DMS114 treated with DMSO at 0.1 percent for 48 hours (cell line): ENCODE data around the gene ZNF862.

Source experiments
- DNase-seq: peaks from one replicate; lab custom pipeline; 2025; ENCODE audit not compliant: unreplicated experiment; lab: John Stamatoyannopoulos, UW

Gene ZNF862

DNA sequence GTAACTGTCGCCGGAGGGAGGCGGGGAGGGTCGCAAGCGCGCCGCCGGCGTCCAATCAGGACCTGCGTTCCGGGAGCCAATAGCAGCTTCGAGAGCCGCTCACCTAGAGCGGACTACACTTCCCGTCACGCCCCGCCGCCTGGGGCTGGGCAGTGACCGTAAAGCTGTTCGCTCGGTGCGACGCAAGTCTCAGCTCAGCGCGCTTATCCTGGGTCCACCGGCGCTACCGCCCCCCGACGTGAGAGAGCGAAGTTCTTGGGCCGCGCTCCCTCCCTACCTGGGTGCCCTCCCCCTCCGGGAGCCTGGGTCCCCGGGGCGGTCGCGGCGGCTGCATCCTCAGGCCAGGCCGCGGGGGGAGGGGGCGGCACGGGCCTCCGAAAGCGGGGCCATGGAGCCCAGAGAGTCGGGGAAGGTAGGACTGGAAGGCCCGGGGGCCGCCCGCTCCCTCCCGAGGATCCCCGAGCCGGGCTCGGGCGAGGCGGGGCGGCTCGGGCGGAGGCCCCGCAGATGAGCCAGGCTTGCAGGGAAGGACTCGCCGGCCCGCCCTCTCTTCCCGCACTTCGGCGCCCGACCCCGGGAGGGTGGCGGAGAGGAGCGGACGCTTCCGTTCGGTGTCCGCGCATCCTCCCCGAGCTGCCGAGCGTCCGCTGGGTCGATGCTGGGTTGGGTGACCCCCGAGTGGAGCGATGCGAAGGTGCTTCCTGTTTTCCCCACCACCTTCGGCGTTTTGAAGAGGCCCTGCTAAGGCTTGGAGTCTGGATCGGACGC, at the start of gene ZNF862:
Gene ZNF862 (plus strand): TSS at position 152 of the 768 bp plus-strand sequence. CDS start 237 bp downstream, at position 389.
- DNase-seq: peak; percentile 90

GRCh38 chr7:149789101-149789500, 49.1 kb upstream of the ZNF862 start:
- no peak for DNase-seq

DNA sequence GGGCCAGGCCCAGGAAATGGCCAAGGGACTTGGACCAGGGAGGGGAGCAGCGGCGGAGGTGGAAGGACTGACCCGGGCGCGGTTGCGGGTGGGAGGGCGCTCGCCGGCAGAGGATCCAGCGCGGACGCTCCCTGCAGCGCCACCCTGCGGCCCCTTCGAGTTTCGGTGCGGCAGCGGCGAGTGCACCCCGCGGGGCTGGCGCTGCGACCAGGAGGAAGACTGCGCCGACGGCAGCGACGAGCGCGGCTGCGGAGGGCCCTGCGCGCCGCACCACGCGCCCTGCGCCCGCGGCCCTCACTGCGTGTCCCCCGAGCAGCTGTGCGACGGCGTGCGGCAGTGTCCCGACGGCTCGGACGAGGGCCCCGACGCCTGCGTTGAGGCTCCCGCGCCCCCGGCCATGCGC, 48.0 kb upstream of the ZNF862 start:
- no peak for DNase-seq

- no peak for DNase-seq
Observed at GRCh38 chr7:149790754-149791360, 47.3 kb upstream of the ZNF862 start.

DNA sequence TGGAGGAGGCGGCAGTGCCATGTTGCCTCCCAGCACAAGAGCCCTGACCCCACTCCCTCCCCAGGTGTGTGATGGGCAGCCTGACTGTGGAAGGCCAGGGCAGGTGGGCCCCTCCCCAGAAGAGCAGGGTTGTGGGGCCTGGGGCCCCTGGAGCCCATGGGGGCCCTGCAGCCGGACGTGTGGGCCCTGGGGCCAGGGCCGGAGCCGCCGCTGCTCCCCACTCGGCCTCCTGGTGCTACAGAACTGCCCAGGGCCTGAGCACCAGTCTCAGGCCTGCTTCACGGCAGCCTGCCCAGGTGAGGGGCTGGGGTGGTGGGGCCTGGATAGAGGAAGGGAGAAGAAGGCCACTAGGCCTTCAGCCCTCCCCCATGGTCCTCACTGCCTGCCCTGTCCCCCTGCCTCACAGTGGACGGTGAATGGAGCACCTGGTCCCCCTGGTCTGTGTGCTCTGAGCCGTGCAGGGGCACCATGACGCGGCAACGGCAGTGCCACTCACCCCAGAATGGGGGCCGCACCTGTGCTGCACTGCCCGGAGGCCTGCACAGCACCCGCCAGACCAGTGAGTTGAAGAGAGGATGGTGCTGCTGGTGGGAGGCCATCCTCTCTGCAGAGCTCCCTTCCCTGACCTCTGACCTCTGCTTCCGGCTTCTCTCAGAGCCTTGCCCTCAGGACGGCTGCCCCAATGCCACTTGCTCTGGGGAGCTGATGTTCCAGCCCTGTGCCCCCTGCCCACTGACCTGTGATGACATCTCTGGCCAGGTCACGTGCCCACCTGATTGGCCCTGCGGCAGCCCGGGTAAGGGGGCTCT, 46.6 kb upstream of the ZNF862 start:
- no peak for DNase-seq

GRCh38 chr7:149792220-149792595, 46.0 kb upstream of the ZNF862 start:
- no peak for DNase-seq

- no peak for DNase-seq
Observed at GRCh38 chr7:149793261-149793660, 44.9 kb upstream of the ZNF862 start.

- no peak for DNase-seq
Observed at GRCh38 chr7:149794661-149795060, 43.5 kb upstream of the ZNF862 start.

DNA sequence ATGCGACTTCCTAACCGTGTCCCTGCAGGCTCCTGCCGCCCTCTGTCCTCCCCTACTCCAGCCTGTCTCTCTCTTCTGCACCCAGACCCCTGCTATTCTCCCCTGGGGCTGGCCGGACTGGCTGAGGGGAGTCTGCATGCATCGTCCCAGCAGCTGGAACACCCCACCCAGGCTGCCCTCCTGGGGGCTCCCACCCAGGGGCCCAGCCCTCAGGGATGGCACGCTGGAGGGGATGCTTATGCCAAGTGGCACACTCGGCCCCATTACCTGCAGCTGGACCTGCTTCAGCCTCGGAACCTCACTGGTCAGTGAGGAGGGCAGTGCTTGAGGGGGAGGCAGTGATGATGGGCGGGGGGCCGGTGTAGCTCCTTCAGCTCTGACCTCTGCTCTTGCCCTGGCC, 43.0 kb upstream of the ZNF862 start:
- no peak for DNase-seq

DNA sequence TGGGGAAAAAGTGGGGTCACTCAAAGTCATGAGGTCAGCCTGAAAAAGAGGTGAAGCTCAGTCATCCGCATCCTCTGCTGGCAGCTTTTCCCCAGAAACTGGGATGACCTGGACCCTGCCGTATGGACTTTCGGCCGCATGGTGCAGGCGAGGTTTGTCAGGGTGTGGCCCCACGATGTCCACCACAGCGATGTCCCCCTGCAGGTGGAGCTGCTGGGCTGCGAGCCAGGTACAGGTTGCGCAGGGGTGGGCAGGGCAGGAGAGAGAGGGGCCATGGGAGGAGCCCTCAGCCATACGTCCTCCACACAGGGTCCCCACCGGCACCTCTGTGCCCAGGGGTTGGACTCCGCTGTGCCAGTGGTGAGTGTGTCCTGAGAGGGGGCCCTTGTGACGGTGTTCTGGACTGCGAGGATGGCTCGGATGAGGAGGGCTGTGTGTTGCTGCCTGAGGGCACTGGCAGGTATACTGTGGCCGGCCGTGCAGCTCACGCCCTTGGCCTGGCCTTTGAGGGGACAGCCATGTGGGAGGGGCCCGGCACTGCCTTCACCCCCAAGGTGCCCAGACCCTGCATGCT, 41.8 kb upstream of the ZNF862 start:
- DNase-seq: no peak

DNA sequence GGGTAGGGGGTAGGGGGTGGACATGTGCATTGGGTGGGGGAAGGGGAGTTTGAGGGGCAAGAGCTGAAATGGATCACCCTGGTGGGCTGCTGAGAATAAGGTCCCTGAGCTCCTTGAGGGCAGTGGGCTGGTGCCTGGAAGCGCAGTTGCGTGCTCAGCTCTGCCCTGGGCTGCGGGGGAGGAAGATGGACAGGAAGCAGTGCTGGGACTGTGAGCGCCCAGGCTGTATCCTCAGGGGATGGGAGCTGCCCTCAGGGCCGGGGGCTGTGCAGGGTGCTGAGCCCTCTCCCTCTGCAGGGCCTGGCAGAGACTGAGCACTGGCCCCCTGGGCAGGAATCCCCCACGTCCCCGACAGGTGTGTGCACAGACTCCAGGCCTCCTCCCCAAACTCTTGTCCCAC, 40.4 kb upstream of the ZNF862 start:
- no peak for DNase-seq

GRCh38 chr7:149799397-149800168, 38.6 kb upstream of the ZNF862 start:
- no peak for DNase-seq

- no peak for DNase-seq
Observed at GRCh38 chr7:149800169-149800555, 38.0 kb upstream of the ZNF862 start.

DNA sequence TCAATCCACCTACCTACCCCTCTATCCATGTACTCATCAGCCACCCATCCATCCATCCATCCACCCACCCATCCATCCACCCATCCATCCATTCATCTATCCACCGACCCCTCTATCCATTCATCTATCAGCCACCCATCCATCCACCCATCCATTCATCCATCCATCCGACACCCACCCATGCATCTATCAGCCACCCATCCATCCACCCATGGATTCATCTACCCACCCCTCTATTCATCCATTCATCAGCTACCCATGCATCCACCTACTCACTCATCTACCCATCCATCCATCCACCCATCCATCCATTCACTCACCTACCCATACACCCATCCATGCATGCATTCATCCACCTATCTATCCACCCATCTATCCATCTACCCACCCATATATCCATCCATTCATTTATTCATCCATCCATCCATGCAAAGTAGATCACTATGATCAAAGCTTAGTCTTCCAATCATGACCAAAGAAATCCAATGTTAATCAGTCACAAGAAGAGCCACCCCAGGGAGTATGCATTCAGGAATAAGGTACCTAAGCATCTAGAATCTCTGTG, 37.1 kb upstream of the ZNF862 start:
- no peak for DNase-seq

DNA sequence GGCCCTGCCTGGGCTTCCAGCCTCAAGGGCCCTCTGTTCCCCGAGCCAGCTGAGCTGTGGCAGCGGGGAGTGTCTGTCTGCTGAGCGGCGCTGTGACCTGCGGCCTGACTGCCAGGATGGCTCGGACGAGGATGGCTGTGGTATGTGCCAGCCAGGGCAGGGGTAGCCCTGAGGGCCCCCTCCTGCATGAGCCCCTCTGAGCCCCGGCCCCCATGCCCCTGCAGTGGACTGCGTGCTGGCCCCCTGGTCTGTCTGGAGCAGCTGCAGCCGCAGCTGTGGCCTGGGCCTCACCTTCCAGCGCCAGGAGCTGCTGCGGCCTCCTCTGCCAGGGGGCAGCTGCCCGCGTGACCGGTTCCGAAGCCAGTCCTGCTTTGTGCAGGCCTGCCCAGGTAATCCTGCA, 36.4 kb upstream of the ZNF862 start:
- no peak for DNase-seq

- DNase-seq: no peak
Observed at GRCh38 chr7:149802966-149803365, 35.2 kb upstream of the ZNF862 start.

GRCh38 chr7:149803551-149804074, 34.6 kb upstream of the ZNF862 start:
- DNase-seq: no peak

DNA sequence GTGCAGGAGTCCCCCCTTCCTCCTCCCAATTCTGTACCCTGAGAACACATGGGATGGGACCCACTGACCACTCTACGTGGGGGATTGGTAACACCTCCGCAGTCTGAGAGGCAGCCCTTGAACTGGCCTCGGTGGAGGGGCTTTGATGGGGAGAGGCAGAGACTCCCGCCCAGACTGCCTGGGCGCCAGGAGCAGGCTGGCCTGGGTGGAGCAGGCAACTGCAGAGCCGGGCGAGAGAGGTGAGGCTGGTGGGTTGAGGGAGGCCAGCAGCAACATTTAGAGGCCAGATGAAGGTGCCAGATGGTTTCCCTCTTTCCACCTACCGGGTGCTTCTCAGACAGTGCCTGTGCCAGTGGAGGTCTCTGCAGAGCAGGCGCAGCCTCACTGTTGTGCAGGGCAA, 34.1 kb upstream of the ZNF862 start:
- DNase-seq: no peak

DNA sequence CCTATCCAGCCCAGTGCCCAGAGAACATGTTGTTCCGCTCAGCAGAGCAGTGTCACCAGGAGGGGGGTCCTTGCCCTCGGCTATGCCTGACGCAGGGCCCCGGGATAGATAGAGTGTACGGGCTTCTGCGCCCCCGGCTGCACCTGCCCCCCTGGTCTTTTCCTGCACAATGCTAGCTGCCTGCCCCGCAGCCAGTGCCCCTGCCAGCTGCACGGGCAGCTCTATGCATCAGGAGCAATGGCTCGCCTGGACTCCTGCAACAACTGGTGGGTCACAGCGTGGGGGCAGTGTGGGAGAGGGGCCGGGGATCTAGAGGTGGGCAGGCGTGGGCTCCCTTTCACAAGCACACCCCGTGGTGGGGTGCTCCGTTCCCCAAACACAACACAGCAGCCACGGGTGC, 31.4 kb upstream of the ZNF862 start:
- DNase-seq: no peak

DNA sequence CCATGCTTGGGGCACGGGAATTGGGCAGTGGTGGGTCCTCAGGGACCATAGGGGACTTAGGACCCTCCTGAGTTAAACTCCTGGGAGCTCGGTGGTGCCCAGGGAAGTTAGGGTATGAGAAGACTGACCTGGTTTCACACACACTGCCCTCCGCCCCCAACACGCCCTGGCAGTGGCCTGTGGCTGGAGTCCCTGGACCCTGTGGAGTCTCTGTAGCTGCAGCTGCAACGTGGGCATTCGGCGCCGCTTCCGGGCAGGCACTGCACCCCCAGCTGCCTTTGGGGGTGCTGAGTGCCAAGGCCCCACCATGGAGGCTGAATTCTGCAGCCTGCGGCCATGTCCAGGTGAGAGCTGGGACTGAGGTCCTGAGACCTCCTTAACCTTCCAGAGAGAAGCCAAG, 29.9 kb upstream of the ZNF862 start:
- no peak for DNase-seq
